ENCODE results near the gene GNL3.

GRCh38 chr3:52703341-52703740 lies 17.5 kb downstream of the GNL3 start:
- TF ChIP-seq SRF (IDR thresholded peaks at IDR 0.05; ENCODE audit: low read depth, low read length) (no peak), CTCF (IDR thresholded peaks at IDR 0.05; ENCODE audit: control extremely low read depth in 1 of 3, insufficient read depth in 1 of 3, low read depth in 1 of 3, low read length in 3 of 3) (no peak), SUZ12 (IDR thresholded peaks at IDR 0.05; ENCODE audit: low read length) (no peak), TAF1 (IDR thresholded peaks at IDR 0.05; ENCODE audit: low read depth, low read length) (no peak), CEBPB (IDR thresholded peaks at IDR 0.05; ENCODE audit: low read depth, low read length) (no peak), POLR2A (IDR thresholded peaks at IDR 0.05; ENCODE audit: control extremely low read depth in 1 of 2, low read depth in 2 of 2, low read length in 2 of 2) (no peak), POLR2AphosphoS5 (IDR thresholded peaks at IDR 0.05; ENCODE audit: low read depth, low read length) (no peak), EZH2 (IDR thresholded peaks at IDR 0.05; ENCODE audit: low read depth, low read length, severe bottlenecking) (no peak)

Measured in H1 (cell line).